ENCODE data around the gene XRCC1. TPM values are rescaled to one million over a fixed set of nuclear protein-coding genes. Genes with fewer than 3 reads are reported as not detected.
"Not testable (repeated sequence)": the region's sequence is repeated elsewhere in the genome, so short reads cannot be mapped to it uniquely, and the experiment has no call there.

The XRCC1 gene
- total and polyA plus RNA-seq, 9 of the 15 experiments (the other 6 are each of a cell fraction or from before 2014, with no cell fraction given): 1.5 to 36.9 (median 24.9) TPM

GRCh38 chr19:43589277-43589676 lies 13.9 kb upstream of the XRCC1 start:
- Histone ChIP-seq H3K4me1 (replicated peaks in 1 of 2; ENCODE audit: control insufficient read depth in 2 of 2, insufficient read depth in 2 of 2, low read length in 2 of 2) (peaks cover 0 to 15% of the 10 kb centered on the region in 2 experiments; a peak in 2 of 5 replicates), H3K27ac (ENCODE audit: extremely low read depth, low read depth, low read length) (no peak overlapping the region), H3K4me2 (ENCODE audit: insufficient read depth, low read length) (no peak overlapping the region), H3K9me3 (replicated peaks; ENCODE audit: control insufficient read depth, insufficient read depth, low read depth, low read length) (no peaks in the 10 kb centered on the region), H3K36me3 (ENCODE audit: control insufficient read depth, insufficient read depth, low read length) (peaks cover 25% of the 10 kb centered on the region; the same call in 2 of the 3 replicates), H3K4me3 (no peak overlapping the region), H3K27me3 (ENCODE audit: control insufficient read depth in 2 of 2, insufficient read depth in 2 of 2, low read length in 2 of 2) (no peaks in the 10 kb centered on the region), H4K20me1 (replicated peaks; ENCODE audit: control insufficient read depth, insufficient read depth, low read length) (no peaks in the 10 kb centered on the region), H2AFZ (ENCODE audit: low read depth, low read length) (no peak overlapping the region), H3K9ac (ENCODE audit: insufficient read depth in 1 of 2, low read depth in 2 of 2, low read length in 2 of 2) (no peak overlapping the region), H3K79me2 (ENCODE audit: control insufficient read depth, insufficient read depth, low read length) (peaks cover 1% of the 10 kb centered on the region; the same call in 1 of the 3 replicates), H3K9me1 (ENCODE audit: control insufficient read depth, insufficient read depth, low read length) (no peaks in the 10 kb centered on the region)
- TF ChIP-seq RBBP5 (IDR thresholded peaks at IDR 0.05; ENCODE audit: borderline replicate concordance, insufficient read depth, low read length, poor library complexity, severe bottlenecking) (no peak), GABPB2 (CRISPR knock-in tag; conservative IDR thresholded peaks at IDR 0.05) (no peak), ZNF217 (CRISPR knock-in tag; IDR thresholded peaks at IDR 0.05) (no peak), HDAC2 (IDR thresholded peaks at IDR 0.05) (no peak), ZBTB5 (IDR thresholded peaks at IDR 0.05) (no peak)
- ATAC-seq (no peak), FAIRE-seq (no peak), DNase-seq (ENCODE audit: extremely low read depth in 1 of 4, low spot score in 3 of 4) (no peak)
- 64% methylated on average over 5 of the region's 5 CpGs for WGBS (ENCODE audit: insufficient coverage, low coverage, missing lambda C conversion rate)
- no TSS peak for BruUV-seq (replicated peaks)
- CTCF ChIA-PET (ENCODE audit: low intra/inter-chr PET ratio): no interaction called here
- POLR2A ChIA-PET: interaction anchor here (1.7 kb wide), 1 partner anchor 22 kb away, joined by 3 read pairs; no protein-coding TSS in a partner anchor
- intact Hi-C loops (cut with micrococcal nuclease) (no loop called here), in situ Hi-C loops (cut with MboI) (no loop called here)

GRCh38 chr19:43587029-43587428 lies 11.7 kb upstream of the XRCC1 start:
- 80% methylated on average over 3 of the region's 3 CpGs for WGBS (ENCODE audit: insufficient coverage, low coverage, missing lambda C conversion rate)
- FAIRE-seq; H3K27ac ChIP-seq (ENCODE audit: extremely low read depth, low read depth, low read length); H3K9me1 ChIP-seq (ENCODE audit: control insufficient read depth, insufficient read depth, low read length); H3K4me2 ChIP-seq (ENCODE audit: insufficient read depth, low read length); CTCF ChIA-PET (ENCODE audit: low intra/inter-chr PET ratio); H4K20me1 ChIP-seq (replicated peaks; ENCODE audit: control insufficient read depth, insufficient read depth, low read length); POLR2A ChIA-PET; H3K27me3 ChIP-seq (ENCODE audit: control insufficient read depth in 2 of 2, insufficient read depth in 2 of 2, low read length in 2 of 2); H3K4me1 ChIP-seq (replicated peaks in 1 of 2; ENCODE audit: control insufficient read depth in 2 of 2, insufficient read depth in 2 of 2, low read length in 2 of 2); ATAC-seq; DNase-seq (ENCODE audit: extremely low read depth in 1 of 4, low spot score in 3 of 4); H3K4me3 ChIP-seq; H3K36me3 ChIP-seq (ENCODE audit: control insufficient read depth, insufficient read depth, low read length); H2AFZ ChIP-seq (ENCODE audit: low read depth, low read length); H3K9me3 ChIP-seq (replicated peaks; ENCODE audit: control insufficient read depth, insufficient read depth, low read depth, low read length); H3K9ac ChIP-seq (ENCODE audit: insufficient read depth in 1 of 2, low read depth in 2 of 2, low read length in 2 of 2); intact Hi-C loops (cut with micrococcal nuclease); BruUV-seq (replicated peaks); H3K79me2 ChIP-seq (ENCODE audit: control insufficient read depth, insufficient read depth, low read length); in situ Hi-C loops (cut with MboI): not testable (repeated sequence)
